Stimulated activated CD4-positive, alpha-beta T cell treated with anti-CD3 and anti-CD28 coated beads, Interleukin-1b, Interleukin-23, amount 100 ng/mL, for 24 hours (primary cell): ENCODE results near the gene PRPF31.
"Not testable (repeated sequence)": the region's sequence is repeated elsewhere in the genome, so short reads cannot be mapped to it uniquely, and the experiment has no call there.

ENCODE experiments used
- DNase-seq, 4 experiments: peaks; one replicate each; pipeline ENCODE4 v3.0.0-alpha.2; 2020; ENCODE audit warnings: low read depth in 4 of 4, low spot score in 1 of 4

The PRPF31 gene, protein sequence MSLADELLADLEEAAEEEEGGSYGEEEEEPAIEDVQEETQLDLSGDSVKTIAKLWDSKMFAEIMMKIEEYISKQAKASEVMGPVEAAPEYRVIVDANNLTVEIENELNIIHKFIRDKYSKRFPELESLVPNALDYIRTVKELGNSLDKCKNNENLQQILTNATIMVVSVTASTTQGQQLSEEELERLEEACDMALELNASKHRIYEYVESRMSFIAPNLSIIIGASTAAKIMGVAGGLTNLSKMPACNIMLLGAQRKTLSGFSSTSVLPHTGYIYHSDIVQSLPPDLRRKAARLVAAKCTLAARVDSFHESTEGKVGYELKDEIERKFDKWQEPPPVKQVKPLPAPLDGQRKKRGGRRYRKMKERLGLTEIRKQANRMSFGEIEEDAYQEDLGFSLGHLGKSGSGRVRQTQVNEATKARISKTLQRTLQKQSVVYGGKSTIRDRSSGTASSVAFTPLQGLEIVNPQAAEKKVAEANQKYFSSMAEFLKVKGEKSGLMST

GRCh38 chr19:54115109-54116063 lies at the start of gene PRPF31, which contains the start of gene TFPT:
Gene PRPF31 (plus strand): TSS chr19:54115754. CDS start chr19:54118279, 2,525 bp downstream.
Gene TFPT (minus strand): TSS chr19:54115657. CDS start chr19:54115269, 388 bp downstream.
- DNase-seq, result peak; percentile 92 to 98 (median 96)

DNA sequence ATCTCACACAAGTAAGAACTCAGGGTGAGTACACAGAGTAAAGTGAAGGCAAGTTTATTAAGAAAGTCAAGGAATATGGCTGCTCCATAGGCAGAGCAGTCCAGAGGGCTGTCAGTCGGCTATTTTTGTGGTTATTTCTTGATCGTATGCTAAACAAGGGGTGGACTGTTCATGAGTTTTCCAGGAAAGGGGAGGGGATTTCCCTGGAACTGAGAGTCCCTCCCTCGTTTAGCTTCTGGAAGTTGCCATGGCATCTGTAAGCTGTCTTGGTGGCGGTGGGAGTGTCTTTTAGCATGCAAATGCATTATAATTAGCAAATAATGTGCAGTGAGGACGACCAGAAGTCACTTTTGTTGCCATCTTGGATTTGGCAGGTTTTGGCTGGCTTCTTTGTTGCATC lies 46.1 kb upstream of the PRPF31 start:
- no peak for DNase-seq

DNA sequence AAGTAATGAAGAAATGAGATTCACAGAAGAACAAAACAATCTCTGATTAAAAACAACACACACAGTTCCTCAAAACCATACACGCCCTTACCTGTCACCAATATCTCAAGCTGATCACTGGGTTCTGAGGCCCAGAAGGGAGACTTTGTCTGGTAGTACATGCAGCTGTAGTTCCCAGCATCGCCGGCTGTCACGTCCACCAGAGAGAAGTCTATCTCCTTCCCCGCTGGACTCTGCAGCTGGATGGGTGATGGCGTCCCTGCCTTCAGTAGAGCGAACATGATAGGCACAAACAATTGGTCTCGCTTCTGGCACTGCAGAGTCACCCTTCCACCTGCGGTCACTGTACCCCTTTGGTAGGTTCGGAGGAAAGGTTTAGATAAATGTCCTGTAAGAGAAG lies 41.7 kb upstream of the PRPF31 start:
- no peak for DNase-seq

DNA sequence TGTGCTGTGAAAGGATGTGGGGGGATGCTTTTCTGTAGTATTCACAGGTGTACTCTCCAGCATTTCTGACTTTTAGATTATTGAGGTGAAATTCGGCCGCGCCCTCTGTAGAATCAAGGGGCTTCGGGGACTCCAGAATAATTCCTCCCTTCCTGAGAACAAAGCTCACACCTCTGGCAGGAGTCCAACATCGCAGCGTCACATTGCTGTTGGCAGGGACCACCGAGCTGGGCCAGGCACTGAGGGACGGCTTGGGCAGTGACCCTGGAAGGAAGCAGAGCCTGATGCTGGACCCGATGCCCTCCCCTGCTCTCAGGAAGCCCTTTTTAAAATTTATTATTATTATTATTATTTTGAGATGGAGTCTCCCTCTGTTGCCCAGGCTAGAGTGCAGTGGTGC lies 40.7 kb upstream of the PRPF31 start:
- no peak for DNase-seq

GRCh38 chr19:54077334-54077733 lies 38.2 kb upstream of the PRPF31 start:
- DNase-seq, result no peak

DNA sequence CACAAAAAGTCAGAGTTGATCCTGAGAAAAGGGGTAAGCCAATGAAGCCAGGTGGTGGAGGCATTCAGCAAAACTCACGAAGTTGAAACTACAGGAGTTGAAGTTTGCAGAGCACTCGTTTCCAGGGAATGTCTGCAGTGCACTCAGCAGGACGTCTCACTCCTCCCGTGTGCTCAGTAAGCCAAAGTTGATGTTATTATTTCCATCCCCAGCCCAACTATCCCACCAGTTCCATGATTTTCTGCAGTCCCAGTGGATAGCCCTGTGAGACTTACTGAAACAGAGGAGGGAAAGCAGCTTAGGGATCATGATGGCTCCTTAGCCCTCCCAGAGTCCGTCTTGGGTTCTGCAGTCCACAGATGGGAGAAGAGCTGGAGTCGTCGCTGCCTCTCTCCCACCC lies 34.5 kb upstream of the PRPF31 start, which contains the start of gene TARM1:
TARM1 (minus strand) TSS at position 334 of the 400 bp plus-strand sequence; CDS start at position 309, 25 bp downstream.
- DNase-seq, result no peak

DNA sequence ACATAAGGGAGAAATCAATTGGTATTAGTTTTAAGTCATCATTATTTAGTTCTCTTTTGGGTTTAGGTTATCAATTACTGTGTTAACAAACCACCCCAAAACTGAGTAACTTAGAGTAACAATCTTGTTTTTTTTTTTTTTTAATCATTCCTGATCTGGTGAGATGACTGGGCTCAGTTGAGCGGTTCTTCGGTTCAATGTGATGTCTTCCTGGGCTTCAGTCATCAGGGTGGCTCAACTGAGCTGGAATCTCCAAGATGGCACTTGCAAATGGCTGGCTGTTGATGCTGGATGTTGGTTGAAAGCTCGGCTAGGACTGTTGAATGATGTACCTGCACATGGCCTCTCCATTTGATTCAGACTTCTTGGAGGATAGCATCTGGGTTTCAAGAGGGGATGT lies 31.1 kb upstream of the PRPF31 start:
- no peak for DNase-seq

GRCh38 chr19:54094426-54095000 lies 21.0 kb upstream of the PRPF31 start:
- no peak for DNase-seq

DNA sequence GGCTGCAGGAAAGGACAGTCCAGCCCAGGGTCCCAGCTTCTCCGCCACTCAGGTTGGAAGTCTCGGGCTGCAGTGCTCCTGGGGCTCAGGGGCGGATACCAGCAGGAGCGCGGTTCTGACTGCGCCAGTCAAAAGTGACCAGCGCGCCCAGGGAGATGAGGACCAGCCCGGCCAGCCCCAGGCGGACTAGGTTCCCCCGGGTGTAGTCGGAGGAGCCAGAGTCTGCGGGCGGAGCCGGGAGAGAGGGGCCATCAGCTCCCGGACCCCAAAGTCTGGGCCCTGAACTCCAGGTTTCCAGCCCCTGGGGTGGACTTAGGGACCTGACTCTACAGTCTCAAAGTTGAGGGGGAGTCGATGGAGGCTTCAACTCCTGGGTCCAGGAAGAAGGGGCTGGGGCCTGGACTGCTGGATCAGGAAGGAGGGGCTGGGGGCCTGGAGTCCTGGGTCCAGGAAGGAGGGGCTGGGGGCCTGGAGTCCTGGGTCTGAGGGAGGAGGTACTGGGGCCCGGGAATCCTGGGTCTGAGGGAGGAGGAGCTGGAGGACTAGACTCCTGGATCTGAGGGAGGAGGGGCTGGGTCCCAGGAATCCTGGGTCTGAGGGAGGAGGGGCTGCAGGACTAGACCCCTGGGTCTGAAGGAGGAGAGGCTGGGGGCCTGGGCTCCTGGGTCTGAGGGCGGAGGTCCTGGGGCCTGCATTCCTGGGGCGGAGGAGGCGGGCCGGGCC lies 20.3 kb upstream of the PRPF31 start:
- DNase-seq, result no peak

DNA sequence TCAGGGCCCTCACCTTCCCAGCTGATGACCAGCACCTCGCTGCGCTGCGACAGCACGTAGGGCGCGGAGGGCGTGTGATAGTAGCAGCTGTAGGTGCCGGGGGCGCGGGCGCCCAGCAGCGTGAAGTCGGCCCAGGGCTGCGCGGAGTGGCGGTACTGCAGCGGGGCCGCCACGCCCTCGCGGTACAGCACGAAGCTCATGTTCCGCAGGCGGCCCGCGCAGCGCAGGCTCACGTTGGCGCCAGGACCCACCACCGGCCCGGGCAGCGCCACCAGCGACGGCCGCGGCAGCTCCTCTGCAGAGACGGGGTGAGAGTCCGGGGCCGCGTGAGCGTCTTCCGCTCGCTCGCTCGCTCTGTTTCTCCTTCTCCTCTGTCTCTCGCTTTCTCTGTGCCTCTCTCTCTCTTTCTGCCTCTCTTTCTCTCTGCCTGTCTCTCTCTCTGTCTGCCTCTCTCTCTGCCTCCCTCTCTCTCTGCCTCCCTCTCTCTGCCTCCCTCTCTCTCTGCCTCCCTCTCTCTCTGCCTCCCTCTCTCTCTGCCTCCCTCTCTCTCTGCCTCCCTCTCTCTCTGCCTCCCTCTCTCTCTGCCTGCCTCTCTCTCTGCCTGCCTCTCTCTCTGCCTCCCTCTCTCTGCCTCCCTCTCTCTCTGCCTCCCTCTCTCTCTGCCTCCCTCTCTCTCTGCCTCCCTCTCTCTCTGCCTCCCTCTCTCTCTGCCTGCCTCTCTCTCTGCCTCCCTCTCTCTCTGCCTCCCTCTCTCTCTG lies 19.5 kb upstream of the PRPF31 start:
- DNase-seq, result peak in 1 of 4 experiments; percentile 25

DNA sequence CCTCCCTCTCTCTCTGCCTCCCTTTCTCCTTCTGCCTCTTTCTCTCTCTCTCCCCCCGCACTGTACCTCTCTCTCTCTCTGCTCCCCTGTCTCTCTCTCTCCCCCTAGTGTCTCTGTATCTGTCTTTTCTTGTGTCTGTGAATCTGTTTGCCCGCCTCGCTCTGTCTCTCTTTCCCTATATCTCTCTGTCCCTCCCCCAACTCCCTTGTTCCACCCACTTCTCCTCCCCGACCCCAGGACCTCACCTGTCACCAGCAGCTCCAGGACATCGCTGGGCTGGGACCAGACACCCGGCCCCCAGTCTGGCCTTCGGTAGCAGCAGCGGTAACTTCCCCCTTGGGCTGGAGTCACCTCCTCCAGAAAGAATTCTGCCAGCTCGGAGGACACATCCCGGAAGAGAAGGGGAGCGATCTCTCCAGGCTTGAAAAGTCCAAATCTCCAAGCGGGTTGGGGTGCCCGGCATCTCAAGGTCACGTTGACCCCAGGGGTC lies 18.9 kb upstream of the PRPF31 start:
- DNase-seq, result no peak

GRCh38 chr19:54099190-54099902 lies 16.2 kb upstream of the PRPF31 start:
- no peak for DNase-seq

- DNase-seq, result not testable (repeated sequence)
Observed at GRCh38 chr19:54099903-54100255, 15.7 kb upstream of the PRPF31 start.

GRCh38 chr19:54100561-54100960 lies 15.0 kb upstream of the PRPF31 start, which contains the start of gene OSCAR:
Gene OSCAR (minus strand): TSS chr19:54100803. CDS start chr19:54100792, 11 bp downstream.
- DNase-seq, result no peak

DNA sequence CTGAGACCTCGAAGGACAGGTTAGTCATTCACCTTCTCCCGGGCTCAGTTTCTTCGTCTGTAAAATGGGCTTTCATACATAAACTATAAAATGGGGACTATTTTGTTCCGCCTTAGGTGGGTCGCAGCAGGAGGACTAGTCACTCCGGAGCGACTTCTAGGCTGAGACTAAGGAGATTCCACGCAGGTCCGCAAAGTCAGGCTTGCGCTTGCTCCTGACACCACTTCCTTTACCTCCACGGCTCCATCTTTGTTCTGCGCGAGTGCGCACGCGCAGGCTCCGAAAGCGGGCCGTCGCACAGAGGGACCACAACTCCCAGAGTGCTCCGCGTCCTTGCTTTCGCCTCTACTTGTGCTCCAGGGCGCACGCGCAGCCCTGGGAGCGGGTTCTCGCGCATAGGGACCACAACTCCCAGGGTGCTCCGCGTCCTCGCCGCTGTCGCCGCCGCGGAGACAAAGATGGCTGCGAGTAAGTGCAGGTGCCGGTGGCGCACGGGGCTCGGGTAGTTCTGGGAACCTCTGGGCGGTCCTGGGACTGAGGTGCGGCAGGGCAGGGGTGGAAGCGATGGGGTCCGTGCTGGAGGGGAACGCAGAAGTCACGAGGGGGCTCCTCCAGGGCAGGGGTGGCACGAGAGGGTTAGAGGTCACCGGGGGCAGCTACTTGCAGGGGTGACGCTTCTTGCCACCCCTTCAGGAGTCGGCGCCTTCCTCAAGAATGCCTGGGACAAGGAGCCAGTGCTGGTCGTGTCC lies 13.0 kb upstream of the PRPF31 start, which contains the start of gene NDUFA3:
NDUFA3 (plus strand) TSS at position 435 of the 749 bp plus-strand sequence; CDS start at position 459, 24 bp downstream.
- DNase-seq, result peak; percentile 83 to 96 (median 89)

DNA sequence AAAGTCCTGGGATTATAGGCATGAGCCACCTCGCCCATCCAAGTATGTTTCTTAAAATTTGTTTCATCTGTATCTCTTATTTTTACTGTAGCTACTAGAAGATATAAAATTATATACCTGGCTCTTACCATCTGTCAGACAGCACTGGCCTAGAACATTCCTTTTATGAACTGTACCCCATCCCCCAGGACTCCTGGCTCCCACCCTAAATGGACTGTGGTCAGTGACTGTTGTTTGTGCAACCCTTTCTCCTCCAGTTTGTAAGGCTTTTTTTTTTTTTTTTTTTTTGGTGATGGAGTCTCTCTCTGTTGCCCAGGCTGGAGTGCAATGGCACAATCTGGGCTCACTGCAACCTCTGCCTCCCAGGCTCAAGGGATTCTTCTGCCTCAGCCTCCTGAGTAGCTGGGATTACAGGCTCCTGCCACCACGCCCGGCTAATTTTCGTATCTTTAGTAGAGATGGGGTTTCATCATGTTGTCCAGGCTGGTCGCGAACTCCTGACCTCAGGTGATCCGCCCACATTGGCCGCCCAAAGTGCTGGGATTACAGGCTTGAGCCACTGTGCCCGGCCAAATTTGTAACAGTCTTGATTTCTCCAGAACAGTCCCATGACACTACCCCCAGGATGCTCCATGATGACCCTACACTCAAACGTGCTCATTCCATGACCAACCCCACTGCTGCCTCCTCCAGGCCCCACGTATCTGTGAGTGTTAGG lies 10.4 kb upstream of the PRPF31 start:
- no peak for DNase-seq

DNA sequence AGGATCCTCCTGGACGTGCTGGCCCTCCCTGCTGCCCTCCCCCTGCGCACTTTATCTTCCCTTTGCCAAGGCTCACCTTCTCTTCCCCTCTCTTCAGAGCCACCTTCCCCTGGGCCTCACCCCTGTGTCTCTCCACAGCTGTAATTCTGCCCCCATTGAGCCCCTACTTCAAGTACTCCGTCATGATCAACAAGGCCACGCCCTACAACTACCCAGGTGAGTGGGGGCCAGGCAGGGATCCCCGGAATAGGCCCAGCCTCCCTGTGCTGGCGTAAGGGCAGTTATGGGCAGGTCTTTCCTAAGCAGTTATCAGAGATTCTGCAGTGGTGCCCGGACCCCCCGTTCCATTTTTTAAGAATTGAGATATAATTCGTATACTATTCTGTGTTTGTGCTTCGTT lies 9.8 kb upstream of the PRPF31 start:
- DNase-seq, result no peak
